GM21619 (cell line): ENCODE results near the gene DRD3.

Source experiments
- ATAC-seq: cut with Tn5 transposase; IDR thresholded peaks from one replicate; pipeline ENCODE4 v1.9.1; 2021; ENCODE audit not compliant: unreplicated experiment

DRD3 gene

GRCh38 chr3:114178770-114179368 lies at the start of gene DRD3:
Gene DRD3 (minus strand): TSS chr3:114179052. CDS start chr3:114171992, 7,060 bp downstream.
- no peak for ATAC-seq

GRCh38 chr3:114227076-114227475 lies 48.2 kb upstream of the DRD3 start:
- no peak for ATAC-seq

DNA sequence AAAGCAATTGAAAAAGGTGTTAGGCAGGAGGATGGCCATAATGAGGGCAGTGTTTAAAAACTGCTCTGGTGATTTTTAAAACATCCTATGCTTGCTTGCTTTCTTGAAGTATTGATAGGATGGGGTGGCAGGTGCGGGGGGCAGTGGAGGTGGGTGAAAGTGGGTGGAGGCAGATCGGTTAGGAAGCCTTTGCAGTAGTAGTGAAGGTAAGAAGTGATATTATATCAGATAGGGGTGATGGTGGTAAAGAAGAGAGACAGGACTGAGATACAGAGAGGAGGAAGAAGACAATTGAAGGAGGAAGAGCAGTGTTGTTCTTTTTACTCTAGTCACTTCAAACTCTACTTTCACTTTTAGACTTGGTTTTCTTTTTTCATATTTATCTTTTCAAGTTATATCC lies 47.5 kb upstream of the DRD3 start:
- ATAC-seq, result no peak

GRCh38 chr3:114223143-114223542 lies 44.3 kb upstream of the DRD3 start:
- peak; percentile 87 for ATAC-seq

DNA sequence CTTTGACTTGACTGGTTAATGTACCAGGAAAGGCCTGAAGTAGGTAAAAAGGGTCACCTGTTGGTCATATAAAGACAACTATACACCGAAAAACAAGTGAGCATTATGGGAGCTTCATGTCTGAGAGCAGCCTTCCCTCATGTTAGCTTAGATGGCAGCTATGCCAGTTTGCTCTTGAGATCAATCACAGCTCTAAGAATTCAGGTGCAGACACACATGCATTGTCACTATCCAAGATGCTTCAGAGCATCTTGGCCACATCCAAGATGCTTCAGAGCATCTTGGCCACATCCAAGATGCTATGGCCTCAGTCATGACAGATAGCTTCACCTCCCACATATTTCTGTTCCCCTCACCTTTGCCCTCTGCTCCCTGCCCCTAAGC lies 43.0 kb upstream of the DRD3 start:
- no peak for ATAC-seq

DNA sequence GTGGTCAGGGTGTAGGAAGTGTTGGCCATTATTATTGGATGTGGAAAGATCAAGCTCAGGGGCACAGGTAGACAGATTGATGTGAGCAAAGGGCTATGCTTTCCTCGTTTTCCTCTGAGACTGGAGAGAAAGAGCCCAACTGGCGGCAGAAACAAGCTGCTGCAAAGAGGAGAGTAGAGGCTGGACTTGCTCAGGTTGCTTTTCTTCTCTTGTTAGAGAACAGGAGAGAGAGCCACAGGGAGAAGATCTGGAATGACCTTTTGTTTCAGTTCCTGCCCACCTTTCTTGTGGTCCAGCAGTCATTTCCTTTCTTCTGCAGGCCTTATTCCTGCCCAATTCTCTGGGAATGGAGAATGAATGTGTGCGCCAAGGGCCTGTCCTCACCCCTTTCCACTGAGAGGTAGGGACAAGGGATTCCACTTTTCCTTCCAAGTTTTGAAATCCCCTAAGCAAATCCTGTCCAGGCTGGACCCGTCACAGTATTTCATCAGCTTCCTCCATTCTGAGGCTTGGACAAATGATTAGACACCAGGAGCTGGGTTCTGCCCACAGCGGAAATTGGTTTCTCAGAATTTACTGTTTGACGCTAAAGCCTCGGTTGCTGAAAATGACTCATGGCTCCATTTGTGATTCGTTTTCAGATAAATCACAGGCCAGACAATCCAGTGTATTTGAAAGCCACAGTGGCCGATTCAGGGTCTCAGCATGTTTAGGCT lies 42.5 kb upstream of the DRD3 start:
- no peak for ATAC-seq

DNA sequence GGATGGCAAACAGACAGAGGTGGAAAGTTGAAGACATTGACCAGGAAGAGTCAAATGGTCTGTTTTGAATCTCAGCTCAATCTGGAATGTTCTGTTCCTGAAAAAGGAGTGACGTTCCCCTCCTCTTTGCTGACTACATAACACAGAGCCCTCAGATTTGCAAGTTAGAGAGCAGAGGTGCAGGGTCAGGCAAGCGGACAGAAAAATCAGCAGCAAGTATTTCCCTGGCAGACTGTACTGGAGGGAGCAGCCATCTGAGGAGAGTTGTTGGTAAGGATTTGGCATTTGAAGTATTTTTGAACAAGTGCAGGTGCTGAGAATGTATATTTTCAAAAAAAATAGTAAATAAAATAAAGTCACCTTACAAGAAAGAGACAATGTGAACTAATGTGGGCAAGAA lies 40.9 kb upstream of the DRD3 start:
- no peak for ATAC-seq

- no peak for ATAC-seq
Measured at GRCh38 chr3:114218578-114219185, 39.8 kb upstream of the DRD3 start.

GRCh38 chr3:114218006-114218405 lies 39.2 kb upstream of the DRD3 start:
- no peak for ATAC-seq

- ATAC-seq, result no peak
Measured at GRCh38 chr3:114217266-114217665, 38.4 kb upstream of the DRD3 start.

DNA sequence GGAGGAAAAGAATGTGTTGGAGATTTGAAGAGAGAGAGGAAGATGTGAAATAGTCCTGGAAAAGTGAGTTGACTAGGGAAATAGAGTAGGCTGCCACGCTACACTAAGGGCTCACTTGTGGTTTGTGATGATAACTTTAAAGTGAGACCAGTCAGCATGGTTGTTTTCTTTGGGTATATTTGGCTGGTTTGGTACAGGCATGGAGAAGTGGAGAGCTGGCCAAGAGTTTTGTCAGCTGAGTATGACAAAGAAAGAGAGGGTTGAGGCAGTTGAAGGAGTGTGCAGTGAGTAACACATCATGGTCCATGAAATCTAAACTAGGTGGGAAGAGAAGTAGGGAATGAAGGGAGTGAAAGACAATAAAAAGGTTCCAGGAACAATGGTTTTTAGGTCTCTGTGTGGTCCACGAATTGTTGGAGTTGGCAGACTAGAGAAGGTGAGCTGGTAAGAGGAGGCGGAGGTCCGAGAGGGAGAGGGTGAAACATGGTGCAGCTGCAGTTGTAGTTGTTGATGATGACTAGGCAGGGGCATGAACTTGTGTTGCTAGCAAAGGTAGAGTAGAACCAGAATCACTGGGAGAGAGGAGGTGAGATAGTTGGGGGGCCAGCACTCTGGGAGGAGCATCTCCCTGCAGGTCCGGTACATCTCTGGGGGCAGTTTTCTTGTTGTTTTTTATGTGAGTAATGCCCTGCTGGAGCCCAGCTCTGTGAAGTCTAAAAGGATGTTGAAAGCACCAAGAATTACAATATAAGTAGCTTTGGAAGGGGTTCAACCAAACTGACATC lies 37.5 kb upstream of the DRD3 start:
- no peak for ATAC-seq

DNA sequence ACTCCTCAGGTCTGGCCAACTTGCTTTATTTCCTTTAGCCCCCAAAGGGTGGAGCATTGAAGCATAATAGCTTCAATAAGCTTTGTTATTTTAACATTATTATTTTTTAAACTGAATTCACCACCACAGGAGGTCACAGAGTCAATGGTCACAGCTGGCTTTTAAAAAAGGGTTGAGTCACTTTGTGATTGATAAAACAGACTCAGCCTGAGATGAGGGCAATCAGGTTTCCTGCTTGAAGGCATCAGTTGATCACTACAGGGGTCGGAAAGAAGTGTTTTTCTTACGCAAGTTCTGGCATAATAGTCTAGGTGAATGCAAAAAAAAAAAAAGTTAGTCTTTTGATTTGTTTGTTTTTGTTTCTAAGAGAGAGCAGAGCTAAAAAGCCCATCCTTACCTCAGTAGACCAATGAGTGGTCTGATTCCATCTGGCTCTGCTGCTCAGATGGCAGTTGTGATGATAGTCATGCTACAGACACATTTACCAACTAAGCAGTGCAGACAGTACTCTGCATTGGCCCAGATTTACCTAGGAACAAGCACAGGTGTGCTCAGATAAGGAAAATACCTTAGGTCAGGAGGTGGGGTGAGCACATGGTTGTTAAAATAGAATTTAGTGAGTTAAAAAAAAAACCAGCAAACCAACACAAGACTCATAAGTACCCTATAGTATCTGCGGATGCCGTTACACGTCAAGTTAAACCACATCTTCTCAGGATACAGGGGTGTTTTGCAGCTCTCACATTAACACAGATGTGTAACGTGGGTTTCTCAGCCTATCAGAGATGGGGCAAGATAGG lies 35.9 kb upstream of the DRD3 start:
- ATAC-seq, result no peak

GRCh38 chr3:114213627-114214541 lies 35.0 kb upstream of the DRD3 start:
- peak; percentile 79 for ATAC-seq

DNA sequence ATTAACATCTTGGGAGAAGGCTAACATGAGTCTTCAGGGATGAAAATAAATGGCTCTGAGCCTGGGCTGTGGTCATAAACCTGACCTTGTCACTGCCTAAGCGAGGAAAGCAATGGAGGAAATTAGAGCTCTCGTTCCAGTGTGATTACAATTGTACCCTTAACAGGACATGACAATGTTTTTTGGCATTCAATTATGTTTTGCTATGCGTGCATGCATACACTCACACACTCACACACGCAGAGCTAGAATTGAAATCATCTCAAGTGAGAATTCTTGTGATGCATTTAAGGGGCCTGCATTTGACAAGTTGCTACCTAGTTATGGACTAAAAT lies 34.4 kb upstream of the DRD3 start:
- peak; percentile 2 for ATAC-seq

GRCh38 chr3:114212646-114213045 lies 33.8 kb upstream of the DRD3 start:
- ATAC-seq, result no peak

- ATAC-seq, result peak; percentile 85
Measured at GRCh38 chr3:114207768-114208167, 28.9 kb upstream of the DRD3 start.

GRCh38 chr3:114206342-114206741 lies 27.5 kb upstream of the DRD3 start:
- no peak for ATAC-seq

DNA sequence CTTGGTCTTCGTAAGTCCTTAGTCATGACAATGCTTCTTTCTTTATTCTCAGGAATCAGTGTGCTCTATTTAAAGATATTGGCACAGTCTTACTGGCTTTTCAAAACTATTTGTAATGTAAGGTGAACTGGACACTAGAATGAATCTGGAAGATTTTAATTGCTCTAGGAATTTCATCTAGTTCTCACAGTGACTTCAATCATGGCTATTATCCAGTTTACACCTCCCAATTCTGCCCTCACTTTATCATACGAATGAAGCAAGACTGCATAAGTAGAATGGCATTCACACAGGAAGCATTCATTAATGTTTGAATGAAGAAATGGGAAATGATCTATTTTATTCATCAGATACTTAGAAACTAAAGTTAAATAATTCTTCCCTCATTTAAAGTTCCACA lies 26.7 kb upstream of the DRD3 start:
- no peak for ATAC-seq

GRCh38 chr3:114194750-114195149 lies 15.9 kb upstream of the DRD3 start:
- no peak for ATAC-seq

DNA sequence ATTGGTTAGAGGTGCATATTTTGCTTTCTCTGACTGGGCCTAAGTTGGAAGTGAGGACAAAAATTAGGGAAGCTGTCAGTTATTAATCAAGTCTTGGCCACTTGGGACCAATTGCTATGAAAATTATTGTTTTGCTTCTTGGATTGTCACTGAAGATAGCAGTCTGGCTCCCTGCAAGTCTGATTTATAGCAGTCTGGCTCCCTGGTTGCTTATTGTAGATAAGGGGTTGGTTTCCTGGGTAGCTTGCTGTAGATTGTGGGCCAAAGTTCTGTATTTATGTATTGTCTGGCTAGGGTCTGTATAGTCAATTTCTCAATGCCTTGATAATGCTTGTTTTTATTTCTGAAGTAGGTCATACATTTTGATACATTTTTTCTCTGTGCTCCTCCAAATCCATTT lies 13.3 kb upstream of the DRD3 start:
- ATAC-seq, result no peak
